H1 (cell line): Measurements from ENCODE around the gene PIGC. TPM values are rescaled to one million over a fixed set of nuclear protein-coding genes. Genes with fewer than 3 reads are reported as not detected.

Experiments used
- POLR2A ChIP-seq, 2 experiments: IDR thresholded peaks; 1 replicate in 1 of 2; 2 replicates in 1 of 2; pipeline ENCODE4 v1.6.1; 2011; ENCODE audit warnings: low read depth in 2 of 2, low read length in 2 of 2, mild to moderate bottlenecking in 2 of 2; ENCODE audit errors: control extremely low read depth in 1 of 2
- YY1 ChIP-seq: IDR thresholded peaks from 2 replicates; pipeline ENCODE4 v1.6.1; 2011; ENCODE audit warnings: low read depth, mild to moderate bottlenecking, low read length
- polyA plus RNA-seq, 7 experiments: library from polyadenylated mRNA; depleted of rRNA in 3 of 7; stranded (reverse) in 5 of 7; unstranded in 2 of 7; fragments of >200 nt in 5 of 7; fragments of 200-250 nt in 2 of 7; gene quantifications; 1 replicate in 5 of 7; 2 replicates in 1 of 7; 4 replicates in 1 of 7; pipeline versions ENCODE4 v1.2.1 to v1.2.3, GENCODE V29; 2011 to 2013; ENCODE audit warnings: missing spikeins in 2 of 7, mixed read lengths in 2 of 7
- total RNA-seq: library from RNA; stranded (reverse); fragmentation: NEBNext Ultra II Directional; extraction: Animal tissue kit (Norgen Biotek cat#: 25700); gene quantifications from 2 replicates; pipeline ENCODE4 v1.2.1, GENCODE V29; 2021
- TF ChIP-seq, protein P1 (sequence below): IDR thresholded peaks from 2 replicates; pipeline ENCODE4 v1.6.1; 2011; ENCODE audit warnings: low read length, improper control_type of control experiment

The PIGC gene
- total and polyA plus RNA-seq, 2 of the 8 experiments (the other 6 are each of a cell fraction or from before 2014, with no cell fraction given), result 21.0 to 39.3 TPM

GRCh38 chr1:172452536-172453152 lies 8.8 kb upstream of the PIGC start (continued):
- TF ChIP-seq, protein P1, sequence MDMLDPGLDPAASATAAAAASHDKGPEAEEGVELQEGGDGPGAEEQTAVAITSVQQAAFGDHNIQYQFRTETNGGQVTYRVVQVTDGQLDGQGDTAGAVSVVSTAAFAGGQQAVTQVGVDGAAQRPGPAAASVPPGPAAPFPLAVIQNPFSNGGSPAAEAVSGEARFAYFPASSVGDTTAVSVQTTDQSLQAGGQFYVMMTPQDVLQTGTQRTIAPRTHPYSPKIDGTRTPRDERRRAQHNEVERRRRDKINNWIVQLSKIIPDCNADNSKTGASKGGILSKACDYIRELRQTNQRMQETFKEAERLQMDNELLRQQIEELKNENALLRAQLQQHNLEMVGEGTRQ, result no peak
- TF ChIP-seq YY1, result no peak
- TF ChIP-seq POLR2A (IDR thresholded peaks at IDR 0.05; ENCODE audit: control extremely low read depth in 1 of 2, low read depth in 2 of 2, low read length in 2 of 2), result no peak
